ENCODE data around the gene ACACA.

The ACACA gene

GRCh38 chr17:37299257-37299980, 107.2 kb downstream of the ACACA start:
- DNase-seq (ENCODE audit: extremely low read depth, insufficient read length), result no peak
- no peaks in the 10 kb centered on the region for H3K27me3 ChIP-seq (replicated peaks; ENCODE audit: control insufficient read depth, insufficient read depth, low read length)
- no peaks in the 10 kb centered on the region; the same call in 1 of the 2 replicates for H3K36me3 ChIP-seq (ENCODE audit: control insufficient read depth, insufficient read depth, low read length)
- no peak for TF ChIP-seq CTCF (IDR thresholded peaks at IDR 0.05; ENCODE audit: insufficient read depth, low read length, poor library complexity, severe bottlenecking)
- no peak overlapping the region for H3K4me3 ChIP-seq (replicated peaks; ENCODE audit: low read depth, low read length)

GRCh38 chr17:37295888-37296287, 110.7 kb downstream of the ACACA start:
- no peaks in the 10 kb centered on the region for H3K27me3 ChIP-seq (replicated peaks; ENCODE audit: control insufficient read depth, insufficient read depth, low read length)
- H3K4me3 ChIP-seq (replicated peaks; ENCODE audit: low read depth, low read length), result no peak overlapping the region
- no peaks in the 10 kb centered on the region for H3K36me3 ChIP-seq (ENCODE audit: control insufficient read depth, insufficient read depth, low read length)
- DNase-seq (ENCODE audit: extremely low read depth, insufficient read length), result no peak
- no peak for TF ChIP-seq CTCF (IDR thresholded peaks at IDR 0.05; ENCODE audit: insufficient read depth, low read length, poor library complexity, severe bottlenecking)

- TF ChIP-seq CTCF (IDR thresholded peaks at IDR 0.05; ENCODE audit: insufficient read depth, low read length, poor library complexity, severe bottlenecking), result no peak
- Histone ChIP-seq H3K27me3 (replicated peaks; ENCODE audit: control insufficient read depth, insufficient read depth, low read length) (no peaks in the 10 kb centered on the region), H3K36me3 (ENCODE audit: control insufficient read depth, insufficient read depth, low read length) (no peaks in the 10 kb centered on the region), H3K4me3 (replicated peaks; ENCODE audit: low read depth, low read length) (no peak overlapping the region)
- no peak for DNase-seq (ENCODE audit: extremely low read depth, insufficient read length)
Observed at GRCh38 chr17:37294888-37295287, 111.7 kb downstream of the ACACA start.

- TF ChIP-seq CTCF (IDR thresholded peaks at IDR 0.05; ENCODE audit: insufficient read depth, low read length, poor library complexity, severe bottlenecking), result no peak
Observed at GRCh38 chr17:37293770-37294169, 112.9 kb downstream of the ACACA start.

GRCh38 chr17:37292429-37293139, 114.1 kb downstream of the ACACA start:
- H3K4me3 ChIP-seq (replicated peaks; ENCODE audit: low read depth, low read length), result no peak overlapping the region
- H3K36me3 ChIP-seq (ENCODE audit: control insufficient read depth, insufficient read depth, low read length), result no peaks in the 10 kb centered on the region
- no peak for TF ChIP-seq CTCF (IDR thresholded peaks at IDR 0.05; ENCODE audit: insufficient read depth, low read length, poor library complexity, severe bottlenecking)
- no peaks in the 10 kb centered on the region for H3K27me3 ChIP-seq (replicated peaks; ENCODE audit: control insufficient read depth, insufficient read depth, low read length)
- no peak for DNase-seq (ENCODE audit: extremely low read depth, insufficient read length)

More at GRCh38 chr17:37293770-37294169, 112.9 kb downstream of the ACACA start:
- Histone ChIP-seq H3K27me3 (replicated peaks; ENCODE audit: control insufficient read depth, insufficient read depth, low read length) (no peaks in the 10 kb centered on the region), H3K4me3 (replicated peaks; ENCODE audit: low read depth, low read length) (no peak overlapping the region), H3K36me3 (ENCODE audit: control insufficient read depth, insufficient read depth, low read length) (no peaks in the 10 kb centered on the region)
- DNase-seq (ENCODE audit: extremely low read depth, insufficient read length), result no peak

All from GM06990 (cell line).